ENCODE measurements around the gene KRCC1.

KRCC1 gene

DNA sequence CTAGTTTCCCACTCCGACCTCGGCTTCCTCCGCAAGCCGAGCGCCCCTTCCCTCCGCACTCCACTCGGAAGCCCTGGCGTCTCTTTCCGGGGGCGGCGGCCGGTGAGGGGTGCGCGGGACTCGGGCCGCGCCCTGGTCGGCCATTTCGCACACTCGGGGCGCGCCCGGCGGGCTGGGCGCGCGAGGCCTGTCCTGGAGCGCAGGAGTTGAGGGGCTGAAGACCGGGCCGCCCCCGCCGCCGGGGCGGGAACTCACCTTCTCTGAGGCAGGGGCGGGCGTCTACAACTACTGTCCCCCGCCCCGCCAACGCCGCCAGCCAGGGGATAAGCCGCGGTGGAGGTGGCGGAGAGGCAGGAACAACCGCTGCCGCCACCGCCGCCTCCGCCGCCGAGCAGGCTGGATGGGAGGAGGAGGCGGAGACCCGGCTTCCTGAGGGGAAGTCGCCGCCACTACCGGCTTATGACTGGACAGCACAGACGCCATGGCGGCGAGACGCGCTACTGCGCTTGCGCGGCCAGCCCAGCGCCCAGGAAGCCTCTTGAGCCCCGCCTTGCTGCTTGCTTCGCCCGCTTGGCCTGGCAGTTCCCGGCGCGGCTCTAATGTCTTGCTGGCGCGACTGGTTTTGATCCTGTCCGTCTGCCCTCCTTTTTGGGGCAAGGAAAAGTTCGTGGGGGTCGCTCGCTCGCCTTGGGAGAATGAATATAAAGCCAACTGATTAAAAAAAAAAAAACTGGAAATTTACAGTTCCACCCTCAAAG lies at the start of gene KRCC1:
TSS of gene KRCC1 (minus strand) at position 413 of the 758 bp plus-strand sequence. CDS start 27,220 bp downstream, outside the sequence.
- peak; percentile 86 to 92 (median 90) for DNase-seq

DNA sequence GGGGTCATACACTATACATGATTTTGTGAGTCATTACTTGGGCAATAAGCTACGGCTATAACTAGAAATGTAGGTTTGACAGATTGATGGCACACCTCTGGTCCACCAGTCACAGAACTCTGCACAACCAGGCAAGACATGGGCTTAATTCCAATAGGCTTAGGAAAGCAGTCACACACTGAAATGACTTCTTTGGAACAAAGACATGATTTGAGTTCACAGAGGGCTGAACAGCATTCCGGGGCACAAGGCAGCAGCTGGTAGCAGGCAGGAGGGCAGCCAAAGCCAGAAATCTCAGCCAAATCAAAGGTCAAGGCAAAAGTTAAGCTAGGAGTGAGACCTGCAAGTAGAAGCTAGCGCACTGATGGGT lies 44.9 kb upstream of the KRCC1 start:
- DNase-seq: no peak

DNA sequence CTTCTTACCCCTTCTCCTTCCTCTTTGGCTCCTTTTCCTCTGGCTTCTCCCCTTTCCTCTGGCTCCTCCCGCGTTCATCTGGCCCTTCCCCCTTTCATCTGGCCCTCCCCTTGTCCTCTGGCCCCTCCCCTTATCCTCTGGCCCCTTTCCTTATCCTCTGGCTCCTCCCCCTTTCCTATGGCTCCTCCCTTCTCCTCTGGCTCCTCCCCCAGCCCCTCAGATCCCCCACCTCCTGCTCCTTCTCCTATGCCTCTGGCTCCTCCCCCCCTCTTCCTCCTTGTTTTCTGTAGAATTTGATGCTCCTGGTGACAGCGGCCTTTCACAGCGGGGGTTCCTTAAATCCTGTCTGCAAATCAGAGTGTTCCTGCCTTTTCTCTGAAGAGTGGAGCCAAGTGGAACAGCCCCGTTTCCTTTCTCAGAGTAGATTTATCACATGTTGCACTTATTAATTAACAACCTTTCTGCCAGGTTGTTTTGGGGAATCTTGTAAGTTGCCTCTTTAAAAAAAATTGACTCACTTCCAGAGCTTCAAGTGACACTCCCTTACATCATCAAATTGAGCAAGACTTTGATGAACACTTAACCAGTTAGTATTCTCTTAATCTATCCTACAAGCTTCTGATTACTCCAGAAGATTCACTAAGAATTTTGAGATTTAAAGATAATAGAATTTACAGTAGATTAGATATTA lies 44.4 kb upstream of the KRCC1 start:
- DNase-seq: no peak

DNA sequence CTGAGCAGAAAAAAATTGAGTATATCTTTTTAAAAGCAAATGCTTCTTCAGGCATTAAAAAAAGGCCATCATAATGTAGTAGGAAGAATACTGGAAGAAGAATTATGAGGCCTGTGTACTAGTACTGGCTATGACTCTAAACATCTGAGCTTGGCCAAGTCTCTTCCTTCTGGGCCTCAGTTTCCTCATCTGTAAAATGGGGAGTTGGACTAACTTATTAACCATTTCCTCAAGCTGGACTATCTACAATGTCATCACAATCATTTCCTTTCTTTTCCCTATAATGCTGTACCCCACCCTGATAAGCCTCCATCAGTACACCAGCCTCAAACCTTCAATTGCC lies 42.9 kb upstream of the KRCC1 start:
- no peak for DNase-seq

DNA sequence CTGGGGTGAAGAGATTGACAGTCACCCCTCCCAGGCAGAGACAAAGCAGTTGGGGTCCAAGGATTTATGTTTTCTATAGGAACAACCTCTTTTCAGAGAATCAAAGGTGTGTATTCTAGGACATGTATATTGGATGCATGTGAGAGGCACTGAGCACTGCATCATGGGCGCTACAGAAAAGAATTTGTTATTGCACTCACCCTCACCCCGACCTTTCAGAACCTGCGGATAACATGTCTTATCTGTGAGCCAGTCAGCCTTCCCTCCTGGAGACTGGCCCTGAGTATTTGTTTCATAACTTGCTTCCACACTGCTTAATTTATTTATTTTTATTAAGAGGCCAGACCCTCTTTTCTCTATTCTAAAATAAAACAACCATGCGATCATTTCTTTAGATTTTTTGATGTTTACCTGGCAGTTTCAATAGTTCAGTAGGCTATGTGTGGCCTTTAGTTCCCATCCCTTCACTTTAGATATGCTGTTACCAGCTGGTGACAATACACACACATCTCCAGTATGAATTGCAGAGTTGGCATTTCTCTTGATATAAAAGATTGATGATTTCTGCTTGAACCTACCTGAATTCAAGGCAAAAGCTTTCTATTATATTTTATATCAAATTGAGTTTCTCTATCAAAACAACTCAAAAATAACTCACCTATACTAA lies 42.4 kb upstream of the KRCC1 start:
- DNase-seq: no peak

DNA sequence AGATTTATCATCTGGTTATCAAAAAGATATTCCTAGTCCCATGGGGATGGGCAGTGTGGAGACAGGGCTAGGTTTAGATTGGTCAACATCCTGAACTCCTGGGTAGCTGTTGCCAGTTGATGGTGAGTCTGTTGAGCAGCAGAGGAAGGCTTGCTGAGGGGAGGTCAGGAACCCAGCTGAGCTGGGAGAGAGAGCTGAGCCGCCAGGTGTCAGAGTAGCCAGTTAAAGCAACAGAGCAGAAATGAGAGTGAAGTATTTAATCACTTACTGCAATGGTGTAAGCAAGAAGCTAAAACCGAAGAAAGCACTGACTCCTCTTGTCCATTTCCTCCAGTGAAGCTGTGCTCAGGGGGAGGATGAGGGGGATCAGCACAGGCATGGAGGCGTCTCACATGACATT lies 41.6 kb upstream of the KRCC1 start:
- no peak for DNase-seq

DNA sequence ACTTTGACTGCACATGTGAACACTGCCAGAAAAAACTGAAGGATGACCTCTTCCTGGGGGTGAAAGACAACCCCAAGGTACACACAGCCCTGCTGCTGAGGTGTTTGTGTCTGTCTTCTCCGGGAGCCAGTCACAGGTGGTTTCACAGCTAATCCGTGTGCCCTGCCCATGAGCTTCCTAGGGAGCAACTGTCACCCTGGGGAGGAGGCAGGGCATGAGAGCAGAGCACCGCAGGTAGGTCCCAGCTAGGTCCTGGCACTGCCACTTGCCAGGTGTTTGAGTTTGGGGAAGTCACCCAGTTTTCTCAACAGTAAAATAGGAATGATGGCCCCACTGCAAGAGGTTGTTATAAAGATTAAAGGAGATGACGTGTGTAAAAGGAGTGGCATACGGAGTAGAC lies 41.1 kb upstream of the KRCC1 start:
- no peak for DNase-seq

DNA sequence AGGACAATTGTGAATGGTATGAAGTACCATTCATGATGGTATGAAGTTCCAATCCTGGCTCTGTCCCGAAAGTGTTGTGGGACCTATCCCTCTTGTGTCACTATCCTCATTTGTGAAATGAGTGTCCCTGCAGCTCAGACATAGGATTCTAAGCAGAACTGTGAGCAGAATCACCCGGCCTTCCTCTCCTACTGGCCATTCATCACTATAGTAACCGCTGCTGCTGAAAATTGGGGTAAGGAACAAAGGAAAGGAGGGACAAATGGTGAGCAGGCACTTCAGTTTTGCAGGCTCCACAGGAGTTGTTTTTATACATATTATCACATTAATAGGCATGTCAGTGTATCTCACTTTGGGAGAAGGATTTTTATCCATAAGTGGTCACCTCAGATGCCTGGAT lies 39.4 kb upstream of the KRCC1 start:
- no peak for DNase-seq

DNA sequence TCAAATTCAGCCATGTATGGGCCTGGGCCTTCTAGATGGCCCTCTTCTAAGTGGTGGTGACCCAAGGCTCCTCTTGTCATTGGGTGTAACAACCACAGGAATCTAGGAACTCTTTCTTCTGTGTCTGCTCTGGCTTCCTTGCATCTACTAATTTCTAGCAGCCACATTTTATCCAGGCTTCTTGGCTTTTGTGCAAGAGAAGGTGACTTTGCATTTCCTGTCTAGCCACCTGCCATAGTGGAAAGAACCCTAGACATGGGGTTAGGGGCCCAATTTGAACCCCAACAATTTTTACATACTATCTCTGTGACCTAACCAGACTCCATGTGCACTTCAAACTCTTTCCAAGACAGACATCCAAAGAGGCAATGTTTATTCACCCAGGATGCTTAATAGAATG lies 37.2 kb upstream of the KRCC1 start:
- DNase-seq: no peak

DNA sequence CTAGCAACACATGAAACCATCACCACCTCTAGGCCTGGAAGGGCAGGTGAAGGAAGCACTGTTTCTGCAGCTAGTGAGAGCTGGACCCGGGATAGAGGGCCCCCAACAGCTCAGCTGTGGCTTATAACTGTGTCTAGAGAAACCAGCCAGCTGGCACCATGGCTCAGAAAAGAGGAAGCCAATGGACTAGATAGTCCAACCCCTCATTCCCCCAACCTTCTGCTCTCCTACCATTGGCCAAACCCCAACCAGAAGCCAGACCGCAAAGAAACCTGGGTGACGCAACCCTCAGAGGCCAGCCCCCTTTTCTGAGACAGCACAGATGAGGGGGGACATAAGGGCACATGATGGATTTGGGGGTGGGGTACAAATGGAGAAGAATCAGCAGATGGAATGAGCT lies 36.4 kb upstream of the KRCC1 start:
- DNase-seq: no peak

DNA sequence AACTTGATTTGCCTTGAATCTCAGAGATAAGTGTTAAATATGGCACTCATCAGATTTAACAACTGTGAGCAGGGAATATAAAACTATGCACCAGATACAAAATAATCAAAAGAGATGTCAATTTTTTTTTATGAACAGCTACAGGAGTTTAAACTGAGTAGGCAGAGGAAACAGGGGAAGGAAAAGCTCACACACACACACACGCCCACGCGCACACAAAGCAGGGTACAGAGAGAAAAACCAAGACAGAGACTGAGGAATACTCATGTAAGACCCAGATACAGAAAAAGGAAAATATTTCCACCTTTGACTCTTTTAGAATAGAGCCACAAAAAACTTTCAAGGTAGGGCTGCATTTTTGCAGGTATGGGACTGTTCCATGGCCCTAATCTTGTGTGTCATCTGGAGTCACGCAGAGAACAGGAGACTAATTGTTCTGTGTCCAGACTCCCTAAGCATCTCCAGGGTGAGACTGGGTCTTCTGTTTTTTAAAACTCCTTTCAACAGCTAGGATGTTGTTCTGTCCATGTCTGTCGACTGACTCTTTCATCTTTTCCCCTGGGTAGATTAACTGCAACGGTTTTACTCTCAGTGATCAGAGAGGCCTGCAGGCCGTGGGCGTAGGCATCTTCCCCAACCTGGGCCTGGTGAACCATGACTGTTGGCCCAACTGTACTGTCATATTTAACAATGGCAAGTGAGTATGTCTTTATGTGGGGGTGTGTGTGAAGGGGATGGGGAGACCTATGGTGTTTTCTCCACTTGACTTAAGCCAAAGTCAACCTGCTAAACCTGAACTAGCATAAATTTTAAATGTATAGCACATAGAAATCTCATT lies 35.1 kb upstream of the KRCC1 start:
- DNase-seq: peak in 2 of 6 experiments; percentile 17 to 45

DNA sequence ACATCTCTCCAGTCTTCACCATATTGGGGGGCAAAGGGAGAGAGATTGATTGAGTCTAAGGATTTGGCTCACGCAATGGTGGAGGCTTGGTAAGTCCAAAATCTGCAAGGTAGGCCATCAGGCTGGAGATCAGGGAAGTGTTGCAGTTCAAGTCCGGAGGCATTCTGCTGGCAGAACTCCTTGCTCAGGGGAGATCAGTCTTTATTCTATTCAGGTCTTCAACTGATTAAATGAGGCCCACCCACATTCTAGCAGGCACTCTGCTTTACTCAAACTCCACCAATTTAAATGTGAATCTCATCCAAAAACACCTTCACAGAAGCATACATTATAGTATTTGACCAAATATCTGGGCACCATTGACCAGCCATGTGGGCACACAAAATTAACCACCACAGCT lies 33.4 kb upstream of the KRCC1 start:
- DNase-seq: no peak

DNA sequence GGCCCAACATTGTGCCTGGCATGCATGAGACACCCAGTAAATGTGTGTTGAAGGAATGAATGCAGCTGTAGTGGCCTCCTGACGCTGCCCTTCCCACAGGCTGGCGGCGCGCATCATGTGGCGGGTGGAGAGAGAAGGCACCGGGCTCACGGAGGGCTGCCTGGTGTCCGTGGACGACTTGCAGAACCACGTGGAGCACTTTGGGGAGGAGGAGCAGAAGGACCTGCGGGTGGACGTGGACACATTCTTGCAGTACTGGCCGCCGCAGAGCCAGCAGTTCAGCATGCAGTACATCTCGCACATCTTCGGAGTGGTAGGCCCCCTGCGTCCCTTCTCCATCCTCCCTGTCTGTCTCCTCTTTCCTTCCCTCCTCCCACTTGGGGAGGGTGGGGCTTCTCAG lies 32.2 kb upstream of the KRCC1 start:
- no peak for DNase-seq

DNA sequence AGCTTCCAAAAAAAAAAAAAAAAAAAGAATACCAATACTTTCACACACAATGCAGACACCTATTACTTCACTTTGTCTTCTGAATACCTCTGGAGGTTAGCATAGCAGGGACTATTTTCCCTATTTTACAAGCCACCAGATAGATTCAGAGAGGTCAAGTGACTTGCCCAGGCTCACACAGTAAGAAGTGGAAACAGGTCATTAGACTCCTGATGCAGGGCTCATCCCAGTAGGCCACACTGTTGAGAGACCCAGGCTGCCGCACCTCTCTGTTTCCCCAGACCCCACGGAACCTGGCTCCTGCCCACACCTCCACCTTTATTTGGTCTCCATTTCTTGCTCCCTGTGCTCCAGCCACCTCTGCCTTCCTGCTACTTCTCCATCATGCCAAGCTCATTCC lies 31.5 kb upstream of the KRCC1 start:
- DNase-seq: no peak

DNA sequence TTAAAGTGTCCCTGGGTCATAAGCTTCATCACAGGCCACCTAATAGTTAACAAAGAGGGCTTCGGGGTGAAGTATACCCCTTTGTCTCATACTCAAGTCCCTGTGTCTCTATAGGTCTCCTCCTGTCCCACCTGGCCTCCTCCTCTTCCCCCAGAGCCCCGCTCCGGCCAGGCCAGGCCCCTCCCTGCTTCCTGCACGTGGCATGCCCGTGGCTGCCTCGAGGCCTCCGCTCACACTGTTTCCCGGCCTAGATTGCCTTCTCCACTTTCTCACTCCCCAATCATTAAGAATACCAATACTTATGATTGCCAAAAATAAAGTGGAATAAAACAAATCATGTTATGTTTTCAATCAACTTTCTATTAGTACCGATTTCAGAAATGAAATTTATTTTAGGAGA lies 30.8 kb upstream of the KRCC1 start:
- DNase-seq: no peak

DNA sequence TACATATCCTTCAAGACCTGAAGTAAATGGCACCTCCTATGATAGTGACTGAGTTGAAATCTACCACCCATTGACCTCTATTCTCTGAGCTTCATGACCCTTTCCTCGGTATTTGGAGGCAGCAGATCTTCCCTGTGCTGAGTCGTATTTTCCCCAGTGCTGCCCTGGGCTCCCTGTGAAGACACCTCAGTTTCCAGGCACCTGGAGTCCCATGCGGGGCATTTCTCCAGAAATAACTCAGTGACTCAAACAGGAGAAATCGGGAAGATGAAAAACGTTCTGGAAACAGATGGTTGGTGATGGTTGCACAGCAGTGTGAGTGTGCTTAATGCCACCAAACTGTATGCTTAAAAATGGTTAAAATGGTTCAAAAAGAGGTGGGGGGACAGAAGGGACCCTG lies 30.0 kb upstream of the KRCC1 start:
- no peak for DNase-seq

DNA sequence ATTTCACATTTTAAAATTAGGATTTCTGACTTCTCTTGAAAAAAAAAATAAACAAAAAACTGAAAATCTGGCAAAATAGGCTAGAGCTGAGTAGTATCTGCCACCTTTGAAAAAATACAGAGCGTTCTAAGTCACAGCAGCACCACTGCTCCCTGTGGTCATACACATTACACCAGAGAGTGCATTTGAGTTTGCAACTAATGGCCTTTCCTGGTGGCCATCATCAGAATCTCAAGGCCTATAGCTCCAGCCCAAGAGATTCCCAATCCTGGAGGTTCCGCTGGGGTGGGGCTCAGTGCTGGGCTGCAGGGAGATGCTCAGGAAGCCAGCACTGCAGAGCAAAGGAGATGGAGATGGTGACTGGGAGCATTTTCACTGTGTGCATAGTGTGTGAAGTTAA lies 29.5 kb upstream of the KRCC1 start:
- DNase-seq: no peak

DNA sequence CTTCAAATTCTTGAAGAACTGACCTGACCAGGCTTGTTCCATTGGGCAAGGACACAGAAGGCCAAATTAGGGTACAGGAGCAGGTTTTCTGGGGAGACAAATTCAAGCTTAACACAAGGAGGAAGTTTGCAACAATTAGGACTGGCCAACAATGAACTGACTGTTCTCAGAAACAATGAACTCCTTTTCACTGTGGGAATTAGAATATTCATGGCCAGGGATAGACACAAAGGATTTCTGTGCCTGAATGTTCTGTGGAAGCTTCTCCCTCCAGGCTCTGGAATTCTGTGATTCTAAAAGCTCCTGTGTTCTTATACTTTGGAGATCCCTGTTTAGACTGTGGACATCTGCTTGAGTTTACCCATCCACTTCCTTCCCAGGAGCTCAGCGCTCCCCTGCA lies 27.2 kb upstream of the KRCC1 start:
- no peak for DNase-seq

DNA sequence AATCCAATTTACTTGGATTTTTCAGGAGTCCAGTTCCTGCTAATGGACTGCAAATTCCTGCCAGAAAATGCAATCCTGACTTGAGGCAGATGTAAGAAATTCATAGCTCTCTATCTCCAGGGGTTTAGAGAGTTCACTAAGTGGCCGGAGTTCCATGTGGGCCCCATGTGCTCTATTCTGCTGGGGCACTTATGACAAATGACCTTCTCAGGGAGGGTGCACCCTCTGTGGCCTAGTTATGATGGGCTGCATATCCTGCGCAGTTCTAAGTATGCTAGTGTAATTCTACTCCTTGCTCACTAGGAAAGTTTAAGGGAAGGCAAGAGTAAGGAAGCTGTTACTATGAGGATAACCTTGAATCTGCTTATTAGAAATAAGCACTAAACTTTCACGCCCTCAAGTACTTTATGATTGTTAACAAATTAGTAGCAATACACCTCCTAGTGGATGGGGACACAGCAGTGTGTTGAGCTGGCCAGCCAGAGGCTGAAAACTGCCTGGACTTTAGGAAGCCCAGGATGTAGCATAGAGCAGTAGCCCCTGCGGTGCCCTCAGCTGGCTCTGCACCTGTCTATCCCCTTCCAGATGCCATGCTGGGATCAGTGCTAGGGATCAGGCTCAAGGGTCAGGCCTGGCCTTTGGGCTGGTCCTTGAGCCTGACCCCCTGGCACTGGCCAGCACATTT lies 26.5 kb upstream of the KRCC1 start:
- DNase-seq: no peak

DNA sequence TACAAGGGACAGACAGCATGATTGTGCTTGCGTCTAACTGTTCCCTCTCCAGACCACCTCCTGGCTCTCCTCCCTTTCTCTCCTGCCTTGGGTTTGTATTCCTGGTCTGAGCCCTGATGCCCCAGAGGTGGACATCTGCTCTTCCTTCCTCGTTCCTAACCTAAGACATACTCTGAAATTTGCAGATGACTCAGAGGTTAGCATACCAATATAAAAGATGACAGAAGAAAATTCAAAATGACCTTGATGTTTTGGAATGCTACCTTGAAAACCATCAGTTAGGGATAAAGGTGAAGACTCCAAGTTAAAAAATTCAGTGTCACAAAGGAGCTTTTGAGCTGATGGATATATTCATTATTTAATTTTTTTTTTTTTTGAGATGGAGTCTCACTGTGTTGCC lies 25.0 kb upstream of the KRCC1 start:
- no peak for DNase-seq

DNA sequence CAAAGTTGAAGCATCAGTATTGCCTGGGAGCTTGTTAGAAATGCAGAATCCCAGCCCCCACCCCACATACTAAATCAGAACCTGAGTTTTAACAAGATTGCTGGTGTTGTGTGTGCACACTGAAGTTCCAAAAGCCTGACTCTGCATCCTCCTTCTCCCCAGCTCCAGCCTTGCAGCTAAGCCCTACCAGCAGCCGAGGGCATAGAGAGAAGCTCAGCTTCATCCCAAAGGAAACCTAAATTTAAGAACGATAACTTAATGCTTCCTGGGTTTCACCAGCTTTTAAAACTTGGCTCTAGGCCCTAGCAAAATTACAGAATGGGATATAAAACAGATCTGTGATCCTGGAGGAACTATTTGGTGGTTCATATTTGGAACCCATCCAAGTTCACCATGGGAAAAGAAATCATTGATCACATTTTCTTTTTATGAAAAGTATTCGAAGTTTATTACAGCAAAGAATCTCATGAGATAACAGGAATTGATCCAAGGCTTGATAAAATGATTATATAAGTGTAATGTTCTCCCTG lies 23.1 kb upstream of the KRCC1 start:
- DNase-seq: no peak

DNA sequence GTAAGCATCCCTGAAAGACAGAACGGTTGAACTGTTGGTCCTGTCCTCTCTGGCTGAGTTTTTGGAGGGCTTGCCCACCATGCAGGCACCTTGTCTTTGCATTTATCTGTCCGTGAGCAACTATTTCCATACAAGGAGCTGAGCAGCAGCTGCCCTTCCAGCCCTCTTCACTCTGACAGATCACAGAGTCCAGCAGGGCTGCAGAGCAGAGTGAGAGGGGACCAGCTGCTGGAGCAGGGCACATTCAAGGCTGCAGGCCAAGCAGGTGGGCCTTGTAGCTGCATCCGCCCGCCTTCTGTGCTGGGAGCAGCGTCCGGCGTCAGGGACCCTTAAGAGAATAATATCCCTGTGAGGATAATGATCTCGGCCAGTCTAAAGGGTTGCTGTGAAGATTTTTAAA lies 21.5 kb upstream of the KRCC1 start:
- DNase-seq: no peak

DNA sequence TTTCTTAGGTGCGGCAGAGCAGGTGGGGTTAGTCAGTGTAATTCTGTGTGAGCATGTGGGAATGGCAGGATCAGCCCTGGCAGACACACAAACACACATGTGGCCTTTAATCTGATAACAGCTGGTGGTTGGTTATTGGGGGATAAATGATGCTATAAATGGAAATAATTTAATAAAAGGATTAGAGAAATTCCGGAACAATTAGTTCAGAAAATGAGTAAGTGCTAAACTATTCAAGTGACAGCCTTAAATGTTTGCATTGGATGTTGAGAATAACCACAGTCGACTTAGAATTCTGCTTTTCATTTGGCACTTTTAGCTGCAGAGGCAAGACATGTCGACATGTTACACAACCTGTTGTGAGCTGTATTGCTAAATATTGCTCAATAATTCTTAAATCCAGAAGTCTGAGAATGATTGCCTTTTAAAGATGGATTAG lies 19.3 kb upstream of the KRCC1 start:
- no peak for DNase-seq

Data from stimulated activated naive CD4-positive, alpha-beta T cell (primary cell).